LNCAP (cell line): ENCODE measurements around the gene FSIP1.

Experiments
- CTCF ChIP-seq: fragments of 450-650 bp; IDR thresholded peaks from 2 replicates; pipeline ENCODE4 v1.5.1; 2017; ENCODE audit warnings: mild to moderate bottlenecking

FSIP1 gene

GRCh38 chr15:39789736-39790135 lies 7.1 kb upstream of the FSIP1 start:
- no peak for TF ChIP-seq CTCF

GRCh38 chr15:39788800-39789565 lies 6.3 kb upstream of the FSIP1 start:
- no peak for TF ChIP-seq CTCF

- no peak for TF ChIP-seq CTCF
Observed at GRCh38 chr15:39788108-39788507, 5.5 kb upstream of the FSIP1 start.

- TF ChIP-seq CTCF = no peak
Observed at GRCh38 chr15:39787479-39787878, 4.8 kb upstream of the FSIP1 start.

DNA sequence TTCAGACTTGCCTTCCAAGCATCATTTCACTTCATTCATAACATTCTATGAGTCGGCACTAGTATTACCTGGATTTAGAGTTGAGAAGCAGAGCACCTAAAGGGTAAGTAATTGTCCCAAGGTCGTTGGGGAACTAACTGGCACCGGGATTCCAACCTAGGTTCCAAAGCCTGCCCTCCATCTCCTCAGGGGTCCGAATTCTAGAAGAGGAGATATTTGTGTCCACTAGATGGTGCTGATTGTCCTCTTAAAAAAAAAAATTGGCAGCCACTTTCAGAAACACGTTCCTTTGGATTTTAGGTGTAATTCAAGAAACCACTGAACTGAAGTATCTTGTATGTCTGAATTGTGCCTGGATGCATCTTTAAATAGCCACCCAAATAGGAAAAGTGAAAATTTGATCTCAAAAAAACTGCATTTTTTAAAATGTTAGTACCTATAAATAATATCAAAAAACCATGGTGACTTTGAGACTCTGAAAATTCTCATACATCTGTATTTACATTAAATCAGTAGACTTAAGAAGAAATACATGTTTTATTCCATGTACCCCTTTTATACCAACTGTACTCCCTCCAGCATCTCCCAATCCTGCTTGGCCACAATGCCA lies 3.9 kb upstream of the FSIP1 start:
- peak; percentile 75 for TF ChIP-seq CTCF

DNA sequence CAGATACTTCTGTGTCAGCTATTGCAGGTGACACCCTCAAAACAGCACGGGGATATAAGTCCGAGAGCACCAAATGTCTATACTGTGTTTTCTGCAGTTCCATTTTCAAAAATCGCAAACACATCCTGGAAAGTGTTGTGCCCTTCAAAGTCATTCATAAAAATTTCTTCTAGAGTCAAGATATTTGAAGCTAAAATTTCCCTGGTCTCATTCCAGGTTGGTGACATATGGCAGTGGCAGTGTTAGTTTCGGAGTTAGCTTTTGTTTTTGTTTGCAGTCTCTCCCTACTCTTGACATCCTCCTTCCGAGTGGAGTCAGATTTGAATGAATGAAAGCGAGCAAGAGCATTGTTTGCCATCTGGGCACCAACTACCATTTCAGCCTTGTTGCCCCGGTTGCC lies 3.2 kb upstream of the FSIP1 start:
- TF ChIP-seq CTCF = no peak

- no peak for TF ChIP-seq CTCF
Observed at GRCh38 chr15:39785139-39785538, 2.5 kb upstream of the FSIP1 start.
